ENCODE data around the gene NDUFA5.

NDUFA5 gene

GRCh38 chr7:123557398-123558288, at the start of gene NDUFA5:
Gene NDUFA5, minus strand, starts transcription at chr7:123557818. Its CDS starts 23 bp downstream, at chr7:123557795.
- peak; percentile 97 for DNase-seq

DNA sequence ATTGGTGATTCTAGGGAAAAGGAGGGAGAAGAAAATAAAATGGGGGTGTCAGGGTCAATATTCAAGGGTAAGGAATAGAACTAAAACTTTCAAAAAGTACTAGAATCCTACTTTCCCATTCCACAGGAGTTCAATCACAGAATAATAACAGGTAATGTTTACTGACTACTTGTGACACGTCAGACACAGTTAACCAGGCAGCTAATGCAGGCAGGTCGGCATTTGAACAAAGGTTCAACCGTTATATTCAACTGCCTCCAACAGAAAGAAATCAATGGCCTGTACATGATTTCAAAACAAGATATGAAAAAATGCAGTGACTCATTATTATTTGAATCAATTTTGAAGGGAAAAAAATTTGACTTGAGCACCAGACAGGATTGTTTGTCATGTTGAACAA, 47.1 kb upstream of the NDUFA5 start:
- DNase-seq, result no peak

DNA sequence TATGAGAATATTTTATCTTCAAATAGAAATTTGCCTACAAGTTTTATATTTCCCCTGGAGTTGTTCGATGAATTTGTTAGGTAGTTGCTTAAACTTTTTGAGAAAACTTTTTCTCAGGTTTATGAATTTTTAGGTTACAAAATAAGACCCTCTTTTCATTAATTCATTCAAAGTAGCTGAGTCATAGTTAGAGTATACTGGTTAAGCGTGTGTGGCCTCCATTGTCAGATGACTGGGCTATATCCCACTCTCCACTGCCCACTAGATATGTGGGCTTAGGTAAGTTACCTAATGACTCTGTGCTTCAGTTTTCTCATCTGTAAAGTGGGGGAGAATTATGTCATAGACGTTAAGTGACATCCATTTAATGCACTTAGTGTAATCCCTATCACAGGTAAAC, 45.0 kb upstream of the NDUFA5 start:
- DNase-seq, result no peak

DNA sequence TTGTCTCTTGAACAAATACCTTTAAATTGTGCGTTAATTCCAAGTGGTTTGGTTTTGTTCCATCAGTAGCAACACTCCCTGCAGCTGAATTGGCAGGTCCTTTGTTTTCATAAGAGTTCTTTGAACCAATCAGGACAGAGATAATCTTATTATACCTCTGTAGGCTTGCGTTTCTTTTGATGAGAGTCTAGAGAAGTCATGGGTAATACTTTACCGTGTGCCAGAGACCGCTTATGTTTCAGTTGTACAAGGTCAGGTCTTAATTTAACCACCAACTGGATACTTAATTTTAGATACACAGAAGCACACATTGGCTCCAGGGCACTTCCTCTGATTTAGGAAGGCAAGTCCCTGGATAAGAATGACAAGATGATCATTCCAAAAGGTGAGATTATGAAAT, 43.9 kb upstream of the NDUFA5 start, which contains the start of gene ASB15:
ASB15 (plus strand) TSS at position 292 of the 400 bp plus-strand sequence. CDS start 12,682 bp downstream, outside the sequence.
- no peak for DNase-seq

DNA sequence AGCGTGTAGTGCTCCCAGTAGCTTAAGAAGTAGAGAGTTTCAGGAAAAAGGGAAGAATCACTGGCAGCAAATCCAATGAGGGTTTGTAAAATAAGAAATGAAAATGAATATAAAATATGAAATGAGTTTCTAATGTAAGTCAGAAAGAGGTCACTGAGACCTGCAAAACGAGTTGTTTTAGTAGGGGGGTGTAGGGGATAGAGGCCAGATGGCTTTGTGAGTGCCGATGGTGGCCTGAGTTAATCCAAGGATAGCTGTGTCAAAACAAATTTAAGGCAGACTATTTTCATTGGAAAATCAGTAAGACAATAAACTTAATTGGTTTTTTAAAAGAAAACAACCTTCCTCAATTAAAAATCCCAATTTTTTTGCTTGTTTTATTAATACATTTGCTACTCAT, 43.3 kb upstream of the NDUFA5 start:
- no peak for DNase-seq

DNA sequence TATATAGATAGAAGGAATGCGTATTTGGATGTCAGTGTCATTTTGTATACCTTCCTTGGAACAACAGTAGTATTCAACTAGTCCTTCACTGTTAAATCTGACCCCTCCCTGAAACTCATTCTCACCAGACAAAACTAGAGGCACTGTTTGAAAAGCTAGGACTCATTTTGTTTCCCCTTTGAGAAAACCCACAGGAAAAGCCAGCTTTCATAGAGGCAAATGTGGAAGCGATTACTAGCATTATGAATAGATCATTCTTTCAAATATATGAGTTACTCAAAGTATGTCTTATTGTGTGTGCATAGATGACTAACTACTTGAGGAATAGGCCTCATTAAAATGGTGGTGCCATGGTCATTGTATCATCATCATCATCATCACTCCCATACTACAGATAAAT, 42.1 kb upstream of the NDUFA5 start:
- DNase-seq, result no peak

GRCh38 chr7:123598657-123599056, 41.0 kb upstream of the NDUFA5 start:
- no peak for DNase-seq

GRCh38 chr7:123594813-123595241, 37.2 kb upstream of the NDUFA5 start:
- no peak for DNase-seq

DNA sequence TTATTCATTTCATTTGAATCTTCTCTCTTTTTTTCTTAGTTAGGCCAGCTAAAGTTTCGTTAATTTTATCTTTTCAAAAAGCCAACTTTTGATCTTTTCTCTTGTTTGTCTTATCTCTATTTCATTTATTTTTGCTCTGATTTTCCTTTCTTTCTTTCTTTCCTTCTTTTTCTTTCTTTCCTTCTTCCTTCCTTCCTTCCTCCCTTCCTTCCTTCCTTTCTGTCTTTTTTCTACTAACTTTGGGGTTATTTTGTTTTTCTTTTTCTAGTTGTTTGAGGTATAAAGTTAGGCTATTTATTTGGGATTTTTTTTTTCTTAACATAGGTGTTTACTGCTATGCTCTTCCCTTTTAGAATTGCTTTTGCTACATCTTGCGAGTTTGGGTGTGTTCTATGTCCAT, 30.8 kb upstream of the NDUFA5 start:
- DNase-seq, result no peak

- no peak for DNase-seq
Measured at GRCh38 chr7:123583821-123584220, 26.2 kb upstream of the NDUFA5 start.

DNA sequence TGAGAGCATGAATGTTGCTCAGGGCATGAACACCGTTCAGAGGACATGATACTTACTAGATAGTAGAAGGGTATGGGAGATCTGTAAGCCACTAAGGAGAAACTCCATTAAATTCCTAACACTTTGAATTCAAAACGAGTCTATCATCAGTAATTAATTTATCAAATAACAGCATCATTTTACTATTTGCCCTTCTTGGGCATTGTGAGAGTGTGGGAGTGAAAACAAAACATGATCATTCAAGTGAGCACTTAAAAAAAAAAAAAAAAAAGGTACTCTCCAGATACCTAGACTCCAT, 23.5 kb upstream of the NDUFA5 start:
- DNase-seq, result no peak

- peak; percentile 2 for DNase-seq
Measured at GRCh38 chr7:123580406-123581161, 23.0 kb upstream of the NDUFA5 start.

DNA sequence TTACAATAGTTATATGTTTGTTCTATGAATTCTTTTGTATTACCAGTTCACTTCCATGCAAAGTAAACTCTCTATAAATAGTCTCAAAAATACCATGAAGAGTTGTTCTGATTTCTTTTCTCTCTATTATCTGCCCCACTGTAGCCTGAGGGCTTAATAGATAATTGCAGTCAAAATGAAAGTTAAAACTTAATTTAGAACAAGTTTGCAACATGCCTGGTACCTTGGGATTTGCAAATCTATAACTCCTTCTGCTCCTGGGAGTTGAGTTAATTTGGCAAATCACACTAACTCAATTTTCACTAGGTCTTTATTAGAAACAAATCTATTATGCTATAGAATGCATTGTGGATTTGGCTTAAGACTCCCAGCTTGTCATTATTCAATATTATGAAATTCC, 21.8 kb upstream of the NDUFA5 start:
- DNase-seq, result no peak

- DNase-seq, result no peak
Measured at GRCh38 chr7:123573896-123574467, 16.4 kb upstream of the NDUFA5 start.

DNA sequence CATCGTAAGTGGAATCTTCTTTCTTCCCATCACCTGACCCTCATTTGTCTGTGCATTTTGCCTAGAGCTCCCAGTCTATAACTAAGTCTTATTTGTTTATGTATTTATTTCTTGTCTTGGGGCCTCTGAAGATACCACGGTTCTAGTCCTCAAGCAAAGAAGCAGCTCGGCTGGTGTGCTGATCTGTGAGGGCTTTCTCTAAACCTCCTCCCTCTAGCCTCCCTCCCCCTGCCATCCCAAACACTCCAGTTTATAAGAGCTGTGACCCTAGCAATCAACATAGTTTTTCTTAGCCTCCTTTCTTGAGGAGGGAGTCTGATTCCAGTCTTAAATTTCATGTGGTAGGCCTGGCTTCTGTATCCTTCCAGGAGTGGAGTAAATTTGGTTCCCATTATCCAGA, 15.7 kb upstream of the NDUFA5 start:
- no peak for DNase-seq

DNA sequence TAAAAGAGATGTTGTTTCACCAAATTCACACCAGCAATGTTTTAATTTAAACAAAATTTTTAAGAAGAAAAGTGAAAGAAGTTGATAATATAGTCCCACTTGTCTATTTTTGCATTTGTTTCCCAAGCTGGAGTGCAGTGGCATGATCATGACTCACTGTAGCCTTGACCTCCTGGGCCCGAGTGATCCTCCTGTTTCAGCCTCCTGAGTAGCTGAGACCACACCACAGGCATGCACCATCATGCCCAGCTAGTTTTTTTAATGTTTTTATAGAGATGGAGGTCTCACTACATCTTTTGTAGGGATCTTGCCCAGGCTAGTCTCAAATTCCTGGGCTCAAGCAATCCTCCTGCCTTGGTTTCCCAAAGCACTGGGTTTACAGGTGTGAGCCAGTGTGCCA, 14.1 kb upstream of the NDUFA5 start:
- DNase-seq, result no peak

DNA sequence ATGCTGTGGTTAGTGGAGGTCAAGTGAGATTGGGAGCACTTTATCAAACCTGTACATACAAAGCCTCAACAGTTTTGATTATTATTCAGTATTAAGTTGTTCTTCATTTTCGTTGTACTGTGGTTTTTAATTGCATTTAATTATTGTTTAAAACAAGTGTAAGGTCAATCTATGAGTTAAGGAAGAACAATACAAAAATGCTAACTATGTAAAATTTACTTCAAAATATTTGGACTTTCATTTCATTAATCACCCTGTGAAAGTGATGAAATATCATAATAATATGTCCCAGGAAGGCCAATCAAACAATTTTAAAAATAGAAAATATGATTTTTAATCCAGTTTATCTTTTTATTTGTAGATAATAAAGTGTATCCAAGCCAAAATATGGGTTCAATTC, 13.6 kb upstream of the NDUFA5 start:
- no peak for DNase-seq

- DNase-seq, result no peak
Measured at GRCh38 chr7:123570390-123571182, 13.0 kb upstream of the NDUFA5 start.

DNA sequence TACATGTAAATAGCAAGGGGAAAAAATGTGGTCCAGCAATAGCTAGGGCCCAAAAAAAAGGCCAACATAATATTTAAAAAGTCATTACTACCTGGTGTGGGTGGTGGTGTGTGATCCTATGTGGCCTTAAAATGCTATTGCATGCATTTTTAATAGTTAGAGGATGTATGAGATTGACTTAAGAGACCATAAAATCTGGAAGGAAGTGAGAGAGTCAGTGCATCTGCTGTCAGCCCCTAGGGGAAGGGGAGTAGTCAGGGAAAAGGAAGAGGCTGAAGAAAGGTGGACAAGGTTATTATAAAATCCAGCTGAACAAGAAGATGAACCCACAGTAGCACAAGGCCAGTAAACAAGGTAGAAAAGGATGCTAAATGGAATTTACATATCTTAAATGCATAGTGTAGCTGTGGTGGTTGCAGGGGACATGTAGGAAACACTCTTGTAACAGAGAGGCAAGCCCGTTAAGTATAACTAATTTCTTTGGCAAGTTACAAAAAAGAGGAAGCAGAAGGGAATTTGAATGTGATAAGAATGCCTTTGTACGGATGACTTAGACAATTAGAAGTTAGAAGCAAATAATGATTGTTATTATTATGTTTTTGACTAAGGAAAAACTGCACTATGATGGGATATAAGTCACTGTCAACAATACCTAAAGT, 11.9 kb upstream of the NDUFA5 start:
- DNase-seq, result no peak

DNA sequence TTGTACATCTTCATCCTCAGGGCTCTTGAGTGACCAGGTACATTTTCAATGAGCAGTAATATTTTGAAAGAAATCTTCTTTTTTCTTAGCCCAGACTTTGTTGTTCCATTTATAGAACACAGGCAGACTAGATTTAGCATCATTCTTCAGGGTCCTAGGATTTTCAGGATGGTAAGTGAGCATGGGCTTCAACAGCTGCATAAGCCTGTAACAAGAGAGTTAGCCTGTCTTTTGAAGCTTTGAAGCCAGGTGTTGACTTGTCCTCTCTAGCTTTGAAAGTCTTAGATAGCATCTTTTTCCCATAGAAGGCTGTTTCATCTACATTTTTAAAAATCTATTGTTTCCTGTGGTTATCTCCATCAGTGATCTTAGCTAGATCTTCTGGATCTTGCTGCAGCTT, 4.5 kb upstream of the NDUFA5 start:
- DNase-seq, result no peak

DNA sequence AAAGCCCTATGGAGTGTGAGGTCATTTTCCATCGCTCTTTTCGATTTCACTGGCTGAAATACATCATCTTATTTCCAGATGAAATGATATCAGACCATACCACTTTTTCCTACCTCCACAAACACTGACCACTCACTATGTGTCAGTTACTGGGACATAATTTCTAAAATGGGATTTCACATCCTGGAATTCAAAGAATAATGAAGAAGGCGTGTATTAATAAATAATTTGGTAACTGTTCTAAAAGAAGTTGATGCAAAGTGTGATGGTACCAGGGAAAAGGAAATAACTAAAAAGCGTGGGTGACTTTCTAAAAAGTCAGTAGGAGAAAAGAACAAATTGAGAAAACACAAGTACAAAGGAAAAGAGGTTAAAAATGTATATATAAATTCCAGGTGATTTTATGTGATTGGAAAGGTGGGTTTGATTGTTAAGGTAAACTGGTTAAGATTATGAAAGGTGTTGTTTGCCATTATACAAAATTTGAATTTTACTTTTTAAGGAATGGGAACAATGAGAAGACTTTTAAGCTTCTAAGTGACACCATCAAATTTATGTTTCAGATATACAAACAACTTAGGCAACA, 764 bp upstream of the NDUFA5 start:
- DNase-seq, result no peak

DNA sequence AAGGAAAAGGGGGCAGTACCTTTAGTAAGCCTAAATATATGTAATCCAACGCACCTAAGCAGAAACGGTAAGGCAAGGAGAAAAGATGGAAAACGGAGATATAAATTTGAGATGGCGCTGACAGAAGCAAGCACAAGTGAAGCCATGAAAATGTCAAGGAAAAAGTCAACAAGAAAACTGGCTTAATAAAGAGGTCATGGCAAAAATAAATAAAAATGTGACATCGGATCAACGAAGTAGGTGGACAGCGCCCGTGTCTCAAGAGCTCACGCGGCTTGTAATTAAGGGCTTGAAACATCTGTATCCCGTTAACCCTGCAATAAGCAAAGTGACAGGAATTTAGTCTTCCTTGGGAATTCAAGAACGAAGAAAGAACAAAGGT, 611 bp downstream of the NDUFA5 start:
- no peak for DNase-seq

Measured in CD4-positive, alpha-beta T cell treated with Interleukin-6 for 4 hours (primary cell).